ENCODE results near the gene SMR3B.

Gene SMR3B

GRCh38 chr4:70382691-70383181 is at the start of gene SMR3B:
TSS of gene SMR3B (plus strand) at chr4:70383131. CDS start at chr4:70384511, 1,380 bp downstream.
- no peak for FAIRE-seq

DNA sequence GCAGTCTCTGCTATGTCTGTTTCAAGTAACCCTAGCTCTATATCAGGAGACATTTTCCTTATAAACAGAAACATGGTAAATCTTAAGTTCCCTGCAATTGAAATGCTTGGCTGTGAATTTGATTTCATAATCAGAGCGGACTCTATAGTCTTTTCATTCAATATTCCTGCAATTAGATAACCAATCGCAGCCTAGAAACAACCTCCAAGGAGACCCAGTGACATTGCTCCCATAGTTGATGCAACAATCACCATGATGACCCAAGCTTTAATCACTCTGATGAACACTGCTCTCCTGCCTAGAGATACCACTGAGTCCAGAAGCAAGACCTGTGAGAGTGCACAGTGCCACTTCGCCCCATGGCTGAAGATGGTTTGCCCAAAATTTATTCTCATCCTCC is 48.2 kb upstream of the SMR3B start, which contains the start of gene CABS1:
CABS1 (plus strand) TSS at position 301 of the 400 bp plus-strand sequence; CDS start at position 360, 59 bp downstream.
- no peak for FAIRE-seq

GRCh38 chr4:70336043-70336442 is 46.9 kb upstream of the SMR3B start:
- no peak for FAIRE-seq

DNA sequence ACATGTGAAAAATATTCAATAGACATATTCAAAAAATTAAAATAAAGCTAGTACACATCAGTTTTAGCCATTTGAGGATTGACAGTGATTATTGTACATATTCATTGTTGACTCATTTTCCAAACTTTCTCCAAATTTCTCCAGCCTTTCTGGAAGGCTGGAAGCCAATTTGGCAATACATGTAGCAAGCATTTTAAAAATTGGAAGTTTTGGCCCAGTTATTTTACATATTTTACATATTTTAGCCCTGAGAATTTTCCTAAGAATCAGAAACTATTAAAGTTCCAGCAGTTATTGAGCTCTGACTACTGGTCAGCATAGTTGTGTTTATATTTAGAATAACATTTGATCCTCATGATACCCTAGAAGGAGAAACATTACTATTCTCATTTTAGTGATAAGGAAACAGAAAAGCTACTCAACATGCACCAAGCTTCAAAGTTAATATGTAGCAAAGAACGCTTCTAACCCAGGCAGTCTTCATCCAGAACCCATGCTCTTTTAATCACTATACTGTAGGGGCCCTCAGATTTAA is 45.0 kb upstream of the SMR3B start:
- FAIRE-seq = no peak

DNA sequence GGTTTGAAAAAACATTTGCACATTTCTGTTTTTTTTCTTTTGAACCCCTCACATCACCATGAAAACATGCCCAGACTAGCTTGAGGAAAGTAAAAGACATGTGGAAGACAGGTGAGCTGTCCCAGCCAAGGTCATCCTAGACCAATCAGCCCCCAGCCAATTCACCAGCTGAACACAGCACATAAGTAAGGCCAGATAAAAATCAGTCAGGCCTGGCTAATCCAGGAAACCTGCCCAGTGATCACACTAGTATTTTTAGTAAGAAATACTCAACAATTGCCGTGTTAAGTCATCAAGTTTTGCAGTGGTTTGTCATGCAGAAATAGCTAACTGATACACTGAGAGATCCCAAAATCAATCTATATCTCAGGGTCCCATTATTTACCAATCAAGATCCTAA is 26.7 kb upstream of the SMR3B start:
- no peak for FAIRE-seq

DNA sequence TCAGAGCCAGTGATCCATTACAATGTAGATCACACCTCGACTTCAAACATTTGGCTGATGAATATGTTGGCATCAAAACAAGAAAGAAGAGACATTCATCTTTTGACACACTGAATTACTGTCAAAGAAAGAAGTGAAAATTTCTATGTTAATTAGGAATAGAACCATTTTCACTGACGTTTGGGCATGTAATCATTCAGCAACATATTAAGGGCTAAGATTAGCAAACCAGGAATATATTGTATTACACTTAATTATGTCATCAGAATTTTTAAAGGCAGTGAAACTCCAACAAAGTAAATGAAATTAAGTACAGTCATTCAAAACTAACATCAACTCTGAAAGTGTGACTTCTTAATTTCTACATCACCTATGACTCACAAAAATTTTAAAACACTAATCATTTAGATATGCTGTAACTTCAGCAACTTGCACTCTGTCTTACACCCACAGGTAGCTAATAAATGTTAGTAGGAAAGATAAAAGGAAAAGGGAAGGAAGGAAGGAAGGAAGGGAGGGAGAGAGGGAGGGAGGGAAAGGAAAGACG is 23.7 kb upstream of the SMR3B start:
- FAIRE-seq = no peak

DNA sequence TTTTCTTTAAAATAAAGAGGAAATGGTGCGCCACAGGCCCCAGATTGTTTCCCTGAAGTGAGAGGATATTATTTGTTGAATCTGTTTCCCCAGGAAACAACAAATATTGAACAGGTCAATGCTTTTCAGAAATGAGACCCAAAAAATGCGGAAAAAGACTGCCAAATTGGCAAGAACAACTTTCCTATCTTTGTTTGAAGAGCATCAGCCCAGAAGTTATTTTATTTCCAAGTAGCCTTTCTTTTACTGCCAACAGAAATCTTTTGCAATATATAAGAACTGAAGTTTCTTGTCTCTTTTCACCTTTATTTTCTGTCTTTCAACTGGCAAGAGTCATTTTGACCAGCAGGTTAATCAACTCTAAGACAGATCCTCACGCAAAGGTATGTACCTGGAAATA is 22.5 kb upstream of the SMR3B start, which contains the start of gene SMR3A:
SMR3A (plus strand) TSS at position 301 of the 400 bp plus-strand sequence. CDS start 1,356 bp downstream, outside the sequence.
- FAIRE-seq = no peak

DNA sequence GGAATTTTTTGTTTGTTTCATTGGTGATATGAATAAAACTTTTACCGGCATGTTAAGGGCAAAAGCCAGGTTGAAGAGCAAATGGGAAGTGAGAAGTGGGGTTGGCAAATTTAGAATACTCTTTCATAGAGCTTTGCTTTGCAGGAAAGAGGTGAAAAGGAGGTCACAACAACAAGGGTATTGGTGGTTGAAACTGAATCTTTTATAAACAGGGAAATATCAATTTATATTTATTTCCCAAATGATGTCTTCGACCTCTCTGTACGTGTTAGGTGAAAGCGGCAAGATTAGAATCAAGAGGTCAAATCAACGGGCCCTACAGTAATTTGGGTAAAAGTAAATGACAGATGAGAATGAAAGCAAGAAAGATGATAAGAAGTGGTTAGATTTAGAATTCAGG is 18.9 kb upstream of the SMR3B start:
- no peak for FAIRE-seq

GRCh38 chr4:70365479-70365878 is 17.5 kb upstream of the SMR3B start:
- FAIRE-seq = no peak

DNA sequence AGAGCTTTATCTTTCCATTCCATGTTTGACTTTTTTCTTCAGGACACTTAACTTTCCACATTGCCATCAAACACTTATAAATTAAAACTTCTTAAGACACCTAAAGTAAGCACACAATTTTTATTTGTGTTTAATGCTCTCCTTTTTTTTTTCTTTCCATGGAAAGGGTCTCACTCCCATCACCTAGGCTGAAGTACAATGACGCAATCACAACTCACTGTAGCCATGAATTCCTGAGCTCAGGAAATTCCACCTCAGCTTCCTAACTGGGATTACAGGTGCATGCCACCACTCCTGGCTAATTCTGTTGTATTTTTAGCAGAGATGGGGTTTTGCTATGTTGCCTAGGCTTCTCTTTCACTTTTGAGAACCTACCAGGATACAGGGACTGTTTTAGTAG is 15.1 kb upstream of the SMR3B start:
- FAIRE-seq = no peak

- FAIRE-seq = no peak
These were observed 10.9 kb upstream of the SMR3B start for GRCh38 chr4:70371987-70372386.

DNA sequence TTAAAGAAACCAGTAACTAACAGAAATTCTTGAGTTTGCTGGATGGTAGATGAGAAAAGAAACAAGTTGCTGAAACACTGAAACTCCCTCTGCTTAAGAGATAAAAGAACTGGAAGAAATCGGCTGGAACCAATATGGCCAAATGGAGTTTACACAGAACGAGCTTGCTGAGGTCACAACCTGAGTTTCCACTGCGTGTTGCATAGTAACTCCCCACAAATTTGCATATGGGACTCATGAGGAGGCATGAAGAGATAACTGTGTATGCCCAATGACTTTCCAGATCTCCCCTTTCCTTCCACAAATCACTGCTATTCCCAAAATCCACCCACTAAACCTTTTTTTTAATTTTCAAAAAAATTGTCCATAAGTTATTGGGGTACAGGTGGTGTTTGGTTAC is 10.2 kb upstream of the SMR3B start:
- no peak for FAIRE-seq

DNA sequence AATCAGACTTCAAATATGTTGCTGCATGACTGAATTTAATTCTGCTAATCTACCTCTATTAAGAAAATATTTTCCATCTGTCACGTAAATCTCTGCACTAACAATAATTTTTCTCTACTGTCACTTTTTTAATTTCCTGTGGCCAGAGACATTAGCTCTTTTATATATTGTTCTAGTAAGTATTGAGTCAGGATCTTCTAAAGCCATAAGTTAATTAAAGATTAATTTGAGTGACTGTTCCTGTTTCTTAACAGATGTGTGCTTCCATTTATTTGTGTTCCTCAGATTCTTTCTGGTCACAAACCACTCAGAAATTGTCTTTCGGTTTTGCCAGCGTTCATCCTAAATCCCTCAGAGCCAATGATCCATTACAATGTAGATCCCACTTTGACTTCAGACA is 2.4 kb upstream of the SMR3B start:
- no peak for FAIRE-seq

DNA sequence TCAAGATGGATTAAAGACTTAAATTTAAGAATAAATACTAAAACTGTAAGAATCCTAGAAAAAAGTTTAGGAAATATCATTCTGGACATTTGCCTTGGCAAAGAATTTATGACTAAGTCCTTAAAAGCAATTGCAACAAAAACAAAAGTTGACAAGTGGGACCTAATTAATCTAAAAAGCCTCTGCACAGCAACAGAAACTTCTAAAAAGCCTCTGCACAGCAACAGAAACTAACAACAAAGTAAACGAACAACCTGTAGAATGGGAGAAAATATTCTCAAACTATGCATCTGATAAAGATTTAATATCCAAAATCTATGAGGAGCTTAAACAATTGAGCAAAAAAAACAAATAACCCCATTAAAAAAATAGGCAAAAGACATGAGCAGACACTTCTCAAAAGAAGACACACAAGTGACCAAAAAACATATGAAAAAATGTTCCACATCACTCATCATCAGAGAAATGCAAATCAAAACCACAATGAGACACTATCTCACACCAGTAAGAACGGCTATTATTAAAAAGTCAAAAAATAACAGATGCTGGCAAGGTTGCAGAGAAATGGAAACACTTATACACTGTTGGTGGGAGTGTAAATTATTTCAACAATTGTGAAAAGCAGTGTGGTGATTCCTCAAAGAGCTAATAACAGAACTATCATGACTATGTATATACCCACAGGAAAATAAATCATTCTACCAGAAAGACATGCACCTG is 9.3 kb downstream of the SMR3B start:
- FAIRE-seq = no peak

- FAIRE-seq = no peak
These were observed 14.6 kb downstream of the SMR3B start, which contains the start of gene OPRPN for GRCh38 chr4:70397580-70397979. TSS of gene OPRPN (plus strand) at chr4:70397940. CDS start at chr4:70399286, 1,346 bp downstream.

GRCh38 chr4:70399319-70399718 is 16.4 kb downstream of the SMR3B start:
- FAIRE-seq = no peak

DNA sequence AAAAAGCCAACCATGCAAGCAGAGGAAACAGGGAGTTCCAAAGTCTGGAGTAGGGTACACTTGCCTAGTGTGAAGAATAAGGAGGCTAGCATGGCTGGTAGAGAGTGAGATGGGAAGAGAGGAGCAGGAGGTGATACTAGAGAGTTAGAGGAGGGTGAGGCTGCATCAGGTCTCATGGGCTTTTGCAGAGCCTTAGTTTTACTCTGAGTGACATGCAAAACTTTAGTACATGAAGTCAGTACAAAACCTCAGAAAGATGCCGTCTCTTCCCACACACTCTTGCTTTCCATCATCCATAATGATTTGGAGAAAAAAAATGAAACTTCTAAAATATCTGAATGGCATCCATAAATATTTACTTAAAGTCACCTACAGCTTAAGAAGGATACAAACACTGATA is 19.8 kb downstream of the SMR3B start:
- no peak for FAIRE-seq

- no peak for FAIRE-seq
These were observed 22.8 kb downstream of the SMR3B start for GRCh38 chr4:70405765-70406164.

GRCh38 chr4:70425306-70425705 is 42.4 kb downstream of the SMR3B start:
- FAIRE-seq = no peak

- no peak for FAIRE-seq
These were observed 43.9 kb downstream of the SMR3B start for GRCh38 chr4:70426789-70427188.

GRCh38 chr4:70437197-70437596 is 54.3 kb downstream of the SMR3B start:
- FAIRE-seq = no peak
